ENCODE data around the gene SNX18.

SNX18 gene

GRCh38 chr5:54580997-54581811, 63.6 kb downstream of the SNX18 start:
- no peak for DNase-seq (ENCODE audit: low spot score)

GRCh38 chr5:54581831-54582548, 64.4 kb downstream of the SNX18 start:
- DNase-seq (ENCODE audit: low spot score) = no peak

GRCh38 chr5:54586336-54586735, 68.8 kb downstream of the SNX18 start:
- DNase-seq (ENCODE audit: low spot score) = no peak

GRCh38 chr5:54589786-54590185, 72.2 kb downstream of the SNX18 start:
- DNase-seq (ENCODE audit: low spot score) = no peak

GRCh38 chr5:54590824-54591223, 73.3 kb downstream of the SNX18 start:
- DNase-seq (ENCODE audit: low spot score) = no peak

- no peak for DNase-seq (ENCODE audit: low spot score)
Measured at GRCh38 chr5:54593779-54594178, 76.2 kb downstream of the SNX18 start.

- DNase-seq (ENCODE audit: low spot score) = no peak
Measured at GRCh38 chr5:54594181-54594580, 76.6 kb downstream of the SNX18 start.

- no peak for DNase-seq (ENCODE audit: low spot score)
Measured at GRCh38 chr5:54595721-54596120, 78.2 kb downstream of the SNX18 start.

Measured in D341Med (cell line).